ENCODE data around the gene ZNF777.

The ZNF777 gene

GRCh38 chr7:149475121-149476045 lies 14.5 kb upstream of the ZNF777 start:
- no peak for DNase-seq

GRCh38 chr7:149474309-149475120 lies 13.7 kb upstream of the ZNF777 start:
- DNase-seq, result no peak

- DNase-seq, result no peak
Observed at GRCh38 chr7:149473251-149473650, 12.4 kb upstream of the ZNF777 start.

- DNase-seq, result no peak
Observed at GRCh38 chr7:149471289-149471953, 10.6 kb upstream of the ZNF777 start.

- DNase-seq, result no peak
Observed at GRCh38 chr7:149469806-149470205, 8.9 kb upstream of the ZNF777 start.

- no peak for DNase-seq
Observed at GRCh38 chr7:149468208-149468607, 7.3 kb upstream of the ZNF777 start.

GRCh38 chr7:149467321-149467859 lies 6.5 kb upstream of the ZNF777 start:
- no peak for DNase-seq

- no peak for DNase-seq
Observed at GRCh38 chr7:149466364-149466763, 5.5 kb upstream of the ZNF777 start.

GRCh38 chr7:149463500-149464161 lies 2.8 kb upstream of the ZNF777 start:
- DNase-seq, result no peak

- DNase-seq, result no peak
Observed at GRCh38 chr7:149462101-149462520, 1.2 kb upstream of the ZNF777 start.

GRCh38 chr7:149459540-149460452 lies 1.1 kb downstream of the ZNF777 start:
- DNase-seq, result peak; percentile 42

GRCh38 chr7:149459201-149459539 lies 1.7 kb downstream of the ZNF777 start:
- no peak for DNase-seq

- no peak for DNase-seq
Observed at GRCh38 chr7:149458235-149458634, 2.6 kb downstream of the ZNF777 start.

GRCh38 chr7:149457766-149458165 lies 3.1 kb downstream of the ZNF777 start:
- DNase-seq, result no peak

- no peak for DNase-seq
Observed at GRCh38 chr7:149456506-149457421, 4.1 kb downstream of the ZNF777 start.

- DNase-seq, result no peak
Observed at GRCh38 chr7:149455175-149455950, 5.5 kb downstream of the ZNF777 start.

- DNase-seq, result no peak
Observed at GRCh38 chr7:149454750-149455149, 6.1 kb downstream of the ZNF777 start.

- no peak for DNase-seq
Observed at GRCh38 chr7:149454006-149454405, 6.9 kb downstream of the ZNF777 start.

- no peak for DNase-seq
Observed at GRCh38 chr7:149450821-149451220, 10.0 kb downstream of the ZNF777 start.

- DNase-seq, result no peak
Observed at GRCh38 chr7:149449897-149450296, 11.0 kb downstream of the ZNF777 start.

All from NCI-H146 (cell line).